ENCODE data around the gene RSL1D1.
"Not testable (repeated sequence)": the region's sequence is repeated elsewhere in the genome, so short reads cannot be mapped to it uniquely, and the experiment has no call there.

Gene RSL1D1

DNA sequence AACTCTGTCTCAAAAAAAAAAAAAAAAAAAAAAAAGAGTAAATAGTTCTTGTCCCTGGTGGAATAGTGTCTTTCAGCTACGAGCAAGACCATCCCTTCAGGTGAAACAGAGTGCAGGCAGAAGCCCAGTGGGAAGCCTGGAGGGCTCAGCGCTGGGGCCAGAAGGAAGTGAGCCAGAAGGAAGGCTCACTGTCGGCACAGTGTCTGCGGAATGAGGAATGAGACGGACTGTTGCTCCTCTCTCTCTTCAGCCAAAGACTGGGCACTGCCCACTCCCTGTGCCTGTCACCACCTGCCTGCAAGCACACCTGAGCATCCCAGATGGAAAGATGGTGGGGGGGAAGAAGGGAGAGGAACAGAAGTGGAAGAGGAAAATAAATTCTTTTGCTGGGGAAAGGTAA, 7.5 kb downstream of the RSL1D1 start:
- no peak for DNase-seq (ENCODE audit: low read depth in 2 of 2)

DNA sequence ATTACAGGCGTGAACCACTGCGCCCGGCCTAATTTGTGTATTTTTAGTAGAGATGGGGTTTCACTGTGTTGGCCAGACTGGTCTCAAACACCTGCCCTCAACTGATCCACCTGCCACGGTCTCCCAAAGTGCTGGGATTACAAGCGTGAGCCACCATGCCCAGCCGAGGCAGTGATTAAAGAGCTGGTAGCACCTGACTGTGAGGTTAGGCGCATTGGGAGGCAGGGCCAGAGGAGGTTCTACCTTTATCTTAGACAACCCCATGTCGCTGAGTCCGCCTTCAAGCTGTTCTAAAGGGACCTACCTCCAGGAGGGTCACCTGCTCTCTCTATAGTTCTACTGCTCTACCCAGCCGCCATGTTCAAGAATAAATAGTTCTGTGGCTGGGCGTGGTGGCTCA, 8.1 kb downstream of the RSL1D1 start:
- no peak for DNase-seq (ENCODE audit: low read depth in 2 of 2)

DNA sequence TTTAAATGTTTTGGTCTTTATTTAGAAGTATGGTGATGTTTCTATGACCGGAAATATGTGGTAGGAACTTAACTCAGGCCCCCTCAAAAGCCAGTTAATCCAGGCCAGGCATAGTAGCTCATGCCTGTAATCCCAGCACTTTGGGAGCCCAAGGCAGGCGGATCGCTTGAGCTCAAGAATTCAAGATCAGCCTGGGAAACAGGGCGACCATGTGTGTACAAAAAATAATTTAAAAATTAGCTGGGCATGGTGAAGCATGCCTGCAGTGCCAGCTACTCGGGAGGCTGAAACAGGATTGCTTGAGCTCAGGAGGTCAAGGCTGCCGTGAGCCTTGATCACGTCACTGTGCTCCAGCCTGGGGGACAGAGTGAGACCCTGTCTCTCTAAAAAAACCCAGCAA, 10.3 kb downstream of the RSL1D1 start:
- no peak for DNase-seq (ENCODE audit: low read depth in 2 of 2)

DNA sequence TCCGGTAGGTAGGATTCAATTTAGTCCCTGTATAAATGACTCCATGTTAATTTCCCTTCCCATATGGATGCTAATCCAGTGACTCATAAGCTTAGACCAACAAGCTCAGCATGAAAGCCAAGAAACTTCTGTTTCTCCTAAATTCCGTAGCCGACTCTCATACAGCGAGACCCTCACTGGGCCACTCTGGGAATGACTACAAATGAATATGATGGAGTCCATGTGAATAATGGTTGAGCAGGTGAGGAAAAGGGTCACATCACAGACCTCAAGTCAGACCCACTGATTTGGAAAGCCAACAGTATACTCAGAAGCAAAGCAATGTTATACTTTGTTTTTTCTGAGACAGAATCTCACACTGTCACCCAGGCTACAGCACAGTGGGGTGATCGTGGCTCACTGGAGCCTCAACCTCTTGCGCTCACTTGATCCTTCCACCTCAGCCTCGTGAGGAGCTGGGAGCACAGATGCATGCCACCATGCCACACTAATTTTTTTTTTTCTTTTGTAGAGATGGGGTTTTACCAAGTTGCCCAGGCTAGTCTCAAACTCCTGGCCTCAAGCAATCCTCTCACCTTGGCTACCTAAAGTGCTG, 14.6 kb downstream of the RSL1D1 start:
- DNase-seq (ENCODE audit: low read depth in 2 of 2), result no peak

DNA sequence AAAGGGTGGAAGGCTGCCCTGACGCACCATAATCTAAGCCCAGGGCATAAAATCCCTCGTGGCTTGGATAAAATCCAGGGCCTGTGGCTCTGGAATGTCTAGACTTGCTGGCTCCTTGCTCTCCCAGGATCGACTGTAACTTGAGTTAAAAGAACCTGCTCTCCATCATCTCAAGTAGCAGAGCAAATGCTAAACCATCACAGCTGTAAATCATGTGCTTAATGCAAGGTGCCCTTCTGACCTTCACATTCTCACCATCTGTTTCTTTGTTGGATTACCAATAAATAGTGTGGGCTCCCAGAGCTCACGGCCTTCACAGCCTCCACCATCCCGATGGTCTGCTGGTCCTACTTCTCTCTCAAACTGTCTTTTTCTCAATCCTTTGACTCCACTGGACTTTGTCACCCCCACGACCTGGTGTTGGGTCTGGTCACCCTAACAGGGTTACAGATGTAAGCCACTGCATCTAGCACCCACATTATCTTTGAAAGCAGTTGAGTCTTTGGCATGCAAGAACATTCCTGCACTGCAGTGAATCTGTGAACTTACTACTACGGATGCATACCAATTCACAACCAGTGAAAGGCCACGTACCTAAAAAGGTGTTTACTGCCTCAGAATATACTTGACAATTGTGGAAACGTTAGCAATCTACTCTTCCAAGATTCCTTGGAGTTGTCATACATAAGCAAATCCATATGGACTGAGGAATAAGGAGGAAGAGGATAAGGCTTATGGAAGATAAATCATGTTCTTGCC, 15.3 kb downstream of the RSL1D1 start:
- DNase-seq (ENCODE audit: low read depth in 2 of 2), result no peak

DNA sequence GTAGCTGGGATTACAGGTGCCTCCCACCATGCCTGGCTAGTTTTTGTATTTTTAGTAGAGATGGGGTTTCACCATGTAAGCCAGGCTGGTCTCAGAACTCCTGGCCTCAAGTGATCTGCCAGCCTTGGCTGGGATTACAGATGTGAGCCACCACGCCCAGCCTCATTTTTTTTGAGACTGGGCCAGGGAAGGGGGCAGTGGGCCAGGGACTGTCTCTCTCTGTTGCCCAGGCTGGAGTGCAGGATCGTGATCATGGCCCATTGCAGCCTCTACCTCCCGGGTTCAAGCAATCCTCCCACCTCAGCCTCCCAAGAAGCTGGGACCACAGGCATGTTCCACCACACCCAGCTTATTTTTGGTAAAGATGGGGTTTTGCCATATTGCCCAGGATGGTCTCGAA, 16.0 kb downstream of the RSL1D1 start:
- DNase-seq (ENCODE audit: low read depth in 2 of 2), result no peak

DNA sequence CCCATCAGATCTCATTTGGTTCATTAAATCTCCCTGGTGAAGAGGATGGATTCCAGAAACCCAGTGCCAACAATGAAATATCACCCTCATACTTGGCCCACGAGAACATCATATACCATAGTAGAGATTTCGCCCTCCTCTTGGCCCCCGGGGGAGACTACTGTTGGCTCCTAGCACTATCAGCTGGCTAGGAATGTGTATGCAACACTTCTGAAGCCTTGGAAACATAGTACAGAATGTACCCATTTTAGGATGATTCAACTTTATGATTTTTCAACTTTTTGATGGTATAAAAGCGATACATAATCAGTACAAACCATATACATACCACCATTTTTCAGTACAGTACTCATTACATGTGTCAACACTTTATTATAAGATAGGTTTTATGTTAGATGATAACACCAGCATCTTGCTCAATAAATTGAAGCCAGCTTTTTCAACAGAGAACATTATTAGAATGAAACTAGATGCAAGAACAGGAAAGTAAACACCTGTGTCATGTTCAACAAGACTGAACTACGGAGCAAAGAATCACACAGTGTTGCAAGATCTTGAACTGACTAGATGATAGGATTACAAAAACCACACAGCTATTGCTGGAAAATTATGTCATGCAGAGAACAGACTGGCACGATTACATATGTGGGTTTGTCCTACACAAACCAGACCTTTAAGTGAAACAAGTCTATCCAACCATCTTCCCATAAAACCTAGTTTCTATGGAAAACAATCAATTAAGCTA, 17.2 kb downstream of the RSL1D1 start:
- DNase-seq (ENCODE audit: low read depth in 2 of 2), result no peak

DNA sequence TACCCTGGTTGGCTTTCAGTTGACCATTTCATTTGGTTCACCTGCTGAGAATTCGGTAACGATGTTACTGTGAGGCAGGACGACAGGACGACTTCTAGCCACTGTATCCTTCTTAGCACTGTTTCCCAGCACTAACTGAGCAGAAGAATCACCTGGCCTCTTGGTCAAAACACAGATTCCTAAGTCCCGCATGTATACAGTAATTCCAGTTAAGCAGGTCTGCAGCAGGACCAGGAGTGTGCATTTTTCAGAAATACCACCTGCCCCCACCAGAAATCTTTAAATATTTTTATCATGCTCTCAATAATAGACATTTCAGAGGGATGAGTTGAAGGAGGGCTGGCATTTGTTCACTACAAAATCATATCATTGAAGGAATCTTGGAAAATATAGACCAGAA, 22.6 kb downstream of the RSL1D1 start:
- no peak for DNase-seq (ENCODE audit: low read depth in 2 of 2)

DNA sequence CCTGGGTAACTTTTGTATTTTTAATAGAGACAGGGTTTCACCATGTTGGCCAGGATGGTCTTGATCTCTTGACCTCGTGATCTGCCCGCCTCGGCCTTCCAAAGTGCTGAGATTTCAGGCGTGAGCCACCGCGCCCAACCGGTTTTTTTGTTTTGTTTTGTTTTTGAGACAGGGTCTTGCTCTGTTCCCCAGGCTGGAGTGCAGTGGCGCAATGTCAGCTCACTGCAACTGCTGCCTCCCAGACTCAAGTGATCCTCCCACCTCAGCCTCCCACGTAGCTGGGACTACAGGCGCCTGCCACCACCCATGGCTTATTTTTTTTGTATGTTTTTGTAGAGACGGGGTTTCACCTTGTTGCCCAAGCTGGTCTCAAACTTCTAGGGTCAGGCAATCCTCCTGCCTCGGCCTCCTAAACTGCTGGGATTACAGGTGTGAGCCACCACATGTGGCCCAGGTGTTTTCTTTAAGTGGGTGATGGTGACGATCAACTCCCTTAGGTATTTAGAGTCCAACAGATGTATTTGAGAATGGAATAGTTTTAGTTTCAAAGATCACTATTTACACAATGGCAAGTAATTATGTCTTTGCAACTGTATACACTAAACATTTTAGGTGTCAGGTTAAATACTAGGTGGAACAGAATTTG, 25.7 kb downstream of the RSL1D1 start:
- DNase-seq (ENCODE audit: low read depth in 2 of 2), result not testable (repeated sequence)

DNA sequence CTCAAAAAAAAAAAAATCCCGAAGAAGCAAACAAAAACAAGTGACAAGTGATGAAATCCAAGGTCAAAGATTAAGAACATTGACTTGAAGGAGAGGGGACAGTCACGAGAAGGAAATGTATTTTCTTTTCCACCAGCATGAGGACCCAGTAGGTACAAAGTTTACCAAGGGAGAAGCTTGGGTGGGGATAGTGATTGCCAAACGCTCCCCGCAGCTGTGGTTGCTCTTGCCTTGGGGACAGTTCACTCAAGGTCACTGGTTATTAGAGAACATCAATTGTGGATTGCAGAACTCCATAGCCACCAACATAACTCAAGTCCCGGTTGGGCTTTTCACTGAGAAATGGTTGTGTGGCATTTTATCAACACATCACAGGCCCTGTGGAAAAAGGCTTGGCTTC, 27.0 kb downstream of the RSL1D1 start:
- no peak for DNase-seq (ENCODE audit: low read depth in 2 of 2)

DNA sequence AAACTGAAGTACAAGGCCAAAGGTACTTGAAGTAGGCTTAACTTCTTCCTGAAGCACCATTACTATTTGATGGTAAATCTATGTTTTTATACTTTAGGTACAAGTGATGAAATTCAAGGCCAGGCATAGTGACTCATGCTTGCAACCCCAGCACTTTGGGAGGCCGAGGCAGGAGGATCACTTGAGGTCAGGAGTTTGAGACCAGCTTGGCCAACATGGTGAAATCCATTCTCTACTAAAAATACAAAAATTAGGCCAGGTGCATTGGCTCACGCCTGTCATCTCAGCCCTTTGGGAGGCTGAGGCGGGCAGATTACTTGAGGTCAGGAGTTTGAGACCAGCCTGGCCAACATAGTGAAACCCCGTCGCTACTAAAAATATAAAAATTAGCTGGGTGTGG, 27.7 kb downstream of the RSL1D1 start:
- DNase-seq (ENCODE audit: low read depth in 2 of 2), result not testable (repeated sequence)

DNA sequence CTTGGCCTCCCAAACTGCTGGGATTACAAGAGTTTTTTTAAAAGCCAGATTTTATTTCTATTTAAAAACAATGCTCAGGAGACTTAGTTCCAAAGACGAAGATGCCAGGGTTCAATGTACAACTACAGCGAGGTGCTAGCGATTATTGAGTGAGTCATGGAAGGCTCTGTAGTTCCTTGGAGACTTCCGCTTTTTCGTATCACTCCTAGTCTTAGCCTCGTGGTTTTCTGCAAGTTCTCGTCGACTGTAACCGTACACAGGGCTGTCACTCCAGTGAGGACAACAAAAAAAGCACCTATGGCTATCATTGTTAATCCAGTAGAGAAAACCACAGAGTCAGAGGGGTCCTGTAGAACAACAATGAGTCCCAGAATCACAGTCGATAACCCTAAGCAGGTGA, 31.5 kb downstream of the RSL1D1 start:
- no peak for DNase-seq (ENCODE audit: low read depth in 2 of 2)

DNA sequence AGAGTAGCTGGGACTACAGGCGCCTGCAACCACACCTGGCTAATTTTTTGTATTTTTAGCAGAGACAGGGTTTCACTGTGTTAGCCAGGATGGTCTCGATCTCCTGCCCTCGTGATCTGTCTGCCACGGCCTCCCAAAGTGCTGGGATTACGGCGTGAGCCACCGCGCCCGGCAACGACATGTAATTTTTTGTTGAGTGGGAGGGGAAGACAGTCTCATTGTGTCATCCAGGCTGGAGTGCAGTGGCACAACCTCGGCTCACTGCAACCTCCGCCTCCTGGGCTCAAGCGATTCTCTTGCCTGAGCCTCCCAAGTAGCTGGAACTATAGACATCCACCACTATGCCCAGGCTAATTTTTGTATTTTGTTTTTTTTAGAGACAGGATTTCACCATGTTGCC, 32.4 kb downstream of the RSL1D1 start:
- not testable (repeated sequence) for DNase-seq (ENCODE audit: low read depth in 2 of 2)

DNA sequence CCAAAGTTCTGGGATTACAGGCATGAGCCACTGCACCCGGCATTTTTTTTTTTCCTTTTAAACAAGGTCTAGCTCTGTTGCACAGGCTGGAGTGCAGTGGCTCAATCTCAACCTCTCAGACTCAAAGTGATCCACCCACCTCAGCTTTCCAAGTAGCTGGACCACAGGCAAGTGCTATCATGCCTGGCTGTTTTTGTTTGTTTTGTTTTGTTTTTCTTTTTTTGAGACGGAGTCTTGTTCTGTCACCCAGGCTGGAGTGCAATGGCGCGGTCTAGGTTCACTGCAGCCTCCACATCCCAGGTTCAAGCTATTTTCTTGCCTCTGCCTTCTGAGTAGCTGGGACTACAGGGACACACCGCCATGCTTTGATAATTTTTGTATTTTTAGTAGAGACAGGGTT, 35.2 kb downstream of the RSL1D1 start:
- DNase-seq (ENCODE audit: low read depth in 2 of 2), result no peak

DNA sequence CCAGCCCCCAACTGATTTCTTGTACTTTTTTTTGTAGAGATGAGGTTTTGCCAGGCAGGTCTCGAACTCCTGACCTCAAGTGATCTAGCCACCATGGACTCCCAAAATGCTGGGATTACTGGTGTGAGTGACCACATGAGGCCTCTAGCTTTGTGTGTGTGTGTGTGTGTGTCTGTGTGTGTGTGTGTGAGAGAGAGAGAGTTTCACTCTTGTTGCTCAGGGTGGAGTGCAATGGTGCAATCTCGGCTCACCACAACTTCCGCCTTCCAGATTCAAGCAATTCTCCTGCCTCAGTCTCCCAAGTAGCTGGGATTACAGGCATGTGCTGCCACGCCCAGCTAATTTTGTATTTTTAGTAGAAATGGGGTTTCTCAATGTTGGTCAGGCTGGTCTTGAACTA, 36.5 kb downstream of the RSL1D1 start:
- not testable (repeated sequence) for DNase-seq (ENCODE audit: low read depth in 2 of 2)

DNA sequence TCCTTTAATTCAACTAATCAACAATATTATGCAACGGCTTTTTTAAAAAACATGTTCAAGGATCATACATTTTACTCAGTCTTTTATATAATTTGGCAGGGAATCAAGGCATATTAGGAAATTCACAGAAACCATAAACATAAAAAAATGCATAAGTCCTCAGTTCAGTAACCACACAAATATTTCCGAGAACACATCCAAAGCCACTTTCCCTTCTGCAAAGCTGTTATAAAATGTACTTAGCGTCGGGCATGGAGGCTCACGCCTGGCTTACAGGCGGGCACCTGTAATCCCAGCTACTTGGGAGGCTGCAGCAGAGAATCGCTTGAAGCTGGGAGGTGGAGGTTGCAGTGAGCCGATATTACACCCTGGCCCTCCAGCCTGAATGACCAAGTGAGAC, 44.6 kb downstream of the RSL1D1 start:
- no peak for DNase-seq (ENCODE audit: low read depth in 2 of 2)

DNA sequence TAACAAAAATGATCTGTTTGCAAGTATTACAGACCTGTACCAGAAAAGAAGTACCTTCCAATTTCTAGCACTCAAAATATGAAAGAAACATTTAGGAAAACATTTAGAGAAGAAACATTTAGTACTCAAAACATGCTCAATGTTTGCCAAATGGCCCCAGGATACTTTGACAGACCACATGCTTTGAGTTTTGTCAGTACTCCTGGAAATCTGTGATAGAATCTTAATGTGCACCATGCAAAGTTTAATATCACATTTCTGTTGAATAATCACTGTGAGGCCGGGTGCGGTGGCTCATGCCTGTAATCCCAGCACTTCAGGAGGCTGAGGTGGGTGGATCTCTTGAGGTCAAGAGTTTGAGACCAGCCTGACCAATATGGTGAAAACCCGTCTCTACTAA, 45.8 kb downstream of the RSL1D1 start:
- no peak for DNase-seq (ENCODE audit: low read depth in 2 of 2)

DNA sequence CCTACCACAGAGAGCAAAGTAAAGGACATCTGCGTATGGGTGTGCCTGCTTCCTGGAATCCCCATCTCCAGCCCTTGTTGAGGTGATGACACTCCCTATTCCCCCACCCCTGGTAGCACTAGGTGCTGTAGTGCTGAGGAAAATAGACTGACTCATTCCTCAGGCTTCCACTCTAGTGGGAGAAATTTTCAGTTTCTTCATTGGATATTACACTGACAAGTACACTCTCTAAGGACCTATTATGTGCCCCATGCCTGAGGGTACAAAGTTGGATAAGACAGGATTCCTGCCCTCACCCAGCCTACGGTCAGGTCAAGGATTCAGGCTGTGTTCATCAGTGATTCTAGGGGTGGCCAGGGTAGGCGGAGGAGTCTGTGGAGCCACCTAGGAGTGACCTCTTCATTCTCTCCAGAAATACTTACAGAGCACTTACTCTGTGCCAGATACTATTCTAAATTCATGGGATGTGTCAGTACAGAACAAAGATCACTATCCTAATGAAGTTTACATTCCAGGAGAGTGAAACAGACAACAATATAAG, 49.8 kb downstream of the RSL1D1 start:
- no peak for DNase-seq (ENCODE audit: low read depth in 2 of 2)

DNA sequence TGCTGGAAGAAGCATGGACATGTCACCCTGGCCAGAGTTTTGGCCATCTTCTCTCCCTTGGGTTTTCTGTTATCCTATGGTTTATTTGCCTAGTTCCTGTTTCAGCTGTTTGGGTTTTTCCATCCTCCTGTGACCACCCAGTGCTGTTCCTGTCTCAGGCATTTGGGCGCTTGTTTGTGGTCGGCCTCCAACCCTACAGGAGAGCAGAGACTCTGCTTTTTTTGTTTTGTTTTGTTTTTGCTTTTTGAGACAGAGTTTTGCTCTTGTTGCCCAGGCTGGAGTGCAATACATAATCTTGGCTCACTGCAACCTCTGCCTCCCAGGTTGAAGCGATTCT, 51.0 kb downstream of the RSL1D1 start:
- no peak for DNase-seq (ENCODE audit: low read depth in 2 of 2)

DNA sequence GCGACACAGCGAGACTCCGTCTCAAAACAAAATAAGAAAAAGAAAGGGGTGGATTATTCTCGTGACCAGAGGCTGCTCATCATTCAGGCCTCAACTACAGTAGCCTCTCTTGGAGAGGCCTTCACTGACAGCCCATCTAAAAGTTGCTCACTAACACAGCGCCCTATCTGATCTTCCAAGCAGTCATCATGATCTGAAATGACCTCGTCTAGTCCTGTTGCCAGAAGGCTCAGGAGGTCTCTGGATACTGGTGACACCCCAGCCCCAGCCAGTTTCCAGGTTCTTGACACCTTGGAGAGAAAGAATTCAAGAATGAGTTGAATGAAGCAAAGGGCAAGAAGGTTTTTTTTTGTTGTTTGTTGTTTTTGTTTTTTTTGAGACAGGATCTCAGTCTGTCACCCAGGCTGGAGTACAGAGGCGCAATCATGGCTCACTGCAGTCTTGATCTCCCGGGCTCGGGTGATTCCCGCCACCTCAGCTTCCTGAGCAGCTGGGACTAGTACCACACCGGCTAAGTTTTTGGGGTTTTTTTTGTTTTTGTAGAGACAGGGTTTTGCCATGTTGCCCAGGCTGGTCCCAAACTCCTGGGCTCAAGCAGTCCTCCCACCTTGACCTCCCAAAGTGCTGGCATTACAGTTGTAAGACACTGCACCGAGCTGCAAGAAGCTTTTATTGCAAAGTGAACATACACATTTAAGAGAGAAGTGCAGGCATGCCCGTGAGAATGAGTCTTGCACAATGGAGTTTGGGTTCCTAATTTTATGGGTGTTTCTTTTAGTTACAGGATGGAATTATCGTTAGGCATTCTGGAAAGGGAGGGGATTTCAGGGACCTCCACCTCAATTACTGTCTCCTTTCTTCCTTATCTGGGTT, 51.6 kb downstream of the RSL1D1 start:
- no peak for DNase-seq (ENCODE audit: low read depth in 2 of 2)

DNA sequence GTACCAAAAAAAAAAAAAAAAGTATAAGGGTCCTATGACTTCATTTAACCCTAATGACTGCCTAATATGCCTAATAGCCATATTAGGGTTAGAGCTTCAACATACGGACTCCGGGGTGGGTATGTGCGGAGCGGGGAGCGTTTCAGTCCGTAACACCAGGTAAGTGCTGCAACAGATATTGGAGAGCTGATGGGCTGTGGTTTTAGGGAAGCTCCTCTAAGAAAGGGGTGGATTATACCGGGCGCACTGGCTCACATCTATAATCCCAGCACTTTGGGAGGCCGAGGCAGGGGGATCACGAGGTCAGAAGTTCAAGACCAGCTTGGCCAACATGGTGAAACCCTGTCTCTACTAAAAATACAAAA, 52.3 kb downstream of the RSL1D1 start:
- DNase-seq (ENCODE audit: low read depth in 2 of 2), result no peak

DNA sequence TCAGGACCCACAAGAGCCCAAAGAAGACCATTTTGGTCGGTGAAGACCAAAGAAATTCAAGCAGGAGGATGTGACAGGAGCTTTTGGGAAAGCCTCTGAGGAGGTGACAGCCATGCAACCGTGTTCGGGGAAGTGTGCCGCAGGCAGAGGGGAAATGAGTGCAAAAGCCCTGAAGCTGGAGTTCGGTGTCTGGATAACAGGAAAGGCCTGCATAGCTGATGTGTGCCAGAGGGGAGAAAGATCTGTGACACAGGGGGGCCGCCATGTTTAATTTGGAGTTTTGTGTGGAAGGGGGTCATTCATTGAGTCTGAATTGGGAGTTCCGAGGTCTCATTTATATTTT, 53.4 kb downstream of the RSL1D1 start:
- no peak for DNase-seq (ENCODE audit: low read depth in 2 of 2)

All from stimulated activated CD4-positive, alpha-beta T cell treated with anti-CD3 and anti-CD28 coated beads, Interleukin-15, amount 100 ng/mL, for 48 hours (primary cell).